Measurements from ENCODE around the gene PAK2. TPM values are rescaled to one million over a fixed set of nuclear protein-coding genes. Genes with fewer than 3 reads are reported as not detected.

PAK2 gene
- total and polyA plus RNA-seq, 9 of the 15 experiments (the other 6 are each of a cell fraction or from before 2014, with no cell fraction given), result 13.2 to 72.4 (median 35.7) TPM

DNA sequence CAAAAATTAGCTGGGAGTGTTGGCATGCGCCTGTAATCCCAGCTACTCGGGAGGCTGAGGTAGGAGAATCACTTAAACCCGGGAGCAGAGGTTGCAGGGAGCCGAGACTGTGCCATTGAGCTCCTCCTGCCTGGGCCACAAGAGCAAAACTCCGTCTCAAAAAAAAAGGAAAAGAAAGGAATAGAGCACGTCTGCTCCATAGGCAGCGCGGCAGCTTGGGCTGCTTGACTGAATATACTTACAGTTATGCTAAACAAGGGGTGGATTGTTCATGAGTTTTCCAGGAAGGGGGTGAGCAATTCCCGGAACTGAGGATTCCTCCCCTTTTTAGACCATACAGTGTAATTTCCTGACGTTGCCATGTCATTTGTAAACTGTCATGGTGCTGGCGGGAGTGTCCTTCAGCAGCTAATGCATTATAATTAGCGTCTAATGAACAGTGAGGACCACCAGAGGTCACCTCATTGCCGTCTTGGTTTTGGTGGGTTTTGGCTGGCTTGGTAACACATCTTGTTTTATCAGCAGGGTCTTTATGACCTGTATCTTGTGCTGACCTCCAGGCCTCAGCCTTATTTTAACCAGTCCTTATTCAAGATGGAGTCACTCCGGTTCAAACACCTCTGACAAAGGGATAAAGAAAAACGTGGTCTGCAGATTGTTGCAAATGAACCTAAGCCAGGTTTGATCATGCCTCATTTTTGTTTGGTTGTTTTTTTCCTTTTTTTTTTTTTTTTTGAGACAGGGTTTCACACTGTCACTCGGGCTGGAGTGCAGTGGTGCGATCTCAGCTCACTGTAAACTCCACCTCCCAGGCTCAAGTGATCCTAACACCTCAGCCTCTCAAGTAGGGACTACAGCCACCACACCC lies 103.1 kb downstream of the PAK2 start (continued):
- TF ChIP-seq, protein P1, sequence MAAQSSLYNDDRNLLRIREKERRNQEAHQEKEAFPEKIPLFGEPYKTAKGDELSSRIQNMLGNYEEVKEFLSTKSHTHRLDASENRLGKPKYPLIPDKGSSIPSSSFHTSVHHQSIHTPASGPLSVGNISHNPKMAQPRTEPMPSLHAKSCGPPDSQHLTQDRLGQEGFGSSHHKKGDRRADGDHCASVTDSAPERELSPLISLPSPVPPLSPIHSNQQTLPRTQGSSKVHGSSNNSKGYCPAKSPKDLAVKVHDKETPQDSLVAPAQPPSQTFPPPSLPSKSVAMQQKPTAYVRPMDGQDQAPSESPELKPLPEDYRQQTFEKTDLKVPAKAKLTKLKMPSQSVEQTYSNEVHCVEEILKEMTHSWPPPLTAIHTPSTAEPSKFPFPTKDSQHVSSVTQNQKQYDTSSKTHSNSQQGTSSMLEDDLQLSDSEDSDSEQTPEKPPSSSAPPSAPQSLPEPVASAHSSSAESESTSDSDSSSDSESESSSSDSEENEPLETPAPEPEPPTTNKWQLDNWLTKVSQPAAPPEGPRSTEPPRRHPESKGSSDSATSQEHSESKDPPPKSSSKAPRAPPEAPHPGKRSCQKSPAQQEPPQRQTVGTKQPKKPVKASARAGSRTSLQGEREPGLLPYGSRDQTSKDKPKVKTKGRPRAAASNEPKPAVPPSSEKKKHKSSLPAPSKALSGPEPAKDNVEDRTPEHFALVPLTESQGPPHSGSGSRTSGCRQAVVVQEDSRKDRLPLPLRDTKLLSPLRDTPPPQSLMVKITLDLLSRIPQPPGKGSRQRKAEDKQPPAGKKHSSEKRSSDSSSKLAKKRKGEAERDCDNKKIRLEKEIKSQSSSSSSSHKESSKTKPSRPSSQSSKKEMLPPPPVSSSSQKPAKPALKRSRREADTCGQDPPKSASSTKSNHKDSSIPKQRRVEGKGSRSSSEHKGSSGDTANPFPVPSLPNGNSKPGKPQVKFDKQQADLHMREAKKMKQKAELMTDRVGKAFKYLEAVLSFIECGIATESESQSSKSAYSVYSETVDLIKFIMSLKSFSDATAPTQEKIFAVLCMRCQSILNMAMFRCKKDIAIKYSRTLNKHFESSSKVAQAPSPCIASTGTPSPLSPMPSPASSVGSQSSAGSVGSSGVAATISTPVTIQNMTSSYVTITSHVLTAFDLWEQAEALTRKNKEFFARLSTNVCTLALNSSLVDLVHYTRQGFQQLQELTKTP (IDR thresholded peaks at IDR 0.05; ENCODE audit: low read depth in 1 of 2, partially characterized antibody in 2 of 2), result peak; percentile 41 to 76
- TF ChIP-seq SMARCB1 (IDR thresholded peaks at IDR 0.05; ENCODE audit: insufficient read length, low read depth) (no peak), MED1 (CRISPR knock-in tag; IDR thresholded peaks at IDR 0.05; ENCODE audit: borderline replicate concordance) (no peak), ZNF444 (CRISPR knock-in tag; IDR thresholded peaks at IDR 0.05) (peak; percentile 99), MIER1 (IDR thresholded peaks at IDR 0.05; ENCODE audit: low read depth) (no peak), ZNF124 (CRISPR knock-in tag; IDR thresholded peaks at IDR 0.05) (no peak), DPF2 (IDR thresholded peaks at IDR 0.05) (peak; percentile 67; the same call in 1 of the 2 replicates), ZNF507 (tag; conservative IDR thresholded peaks at IDR 0.05) (peak; percentile 86), CHD1 (IDR thresholded peaks at IDR 0.05; ENCODE audit: low read length) (no peak), RFX1 (IDR thresholded peaks at IDR 0.05) (peak; percentile 80), RAD51 (IDR thresholded peaks at IDR 0.05; ENCODE audit: borderline replicate concordance, low read depth) (no peak), HDAC8 (tag; IDR thresholded peaks at IDR 0.05) (peak; percentile 100), L3MBTL2 (IDR thresholded peaks at IDR 0.05) (peak; percentile 55), MYC (IDR thresholded peaks at IDR 0.05; ENCODE audit: low read depth, low read length) (peak; percentile 21; the same call in 1 of the 2 replicates), MYC (CRISPR knock-in tag; IDR thresholded peaks at IDR 0.05; ENCODE audit: borderline replicate concordance, low read depth) (peak; percentile 100), ZNF316 (IDR thresholded peaks at IDR 0.05) (peak; percentile 44), ZEB2 (IDR thresholded peaks at IDR 0.05) (0 out of 2 replicates have a peak, but pooled peaks have one; percentile 6), FOXJ3 (CRISPR knock-in tag; IDR thresholded peaks at IDR 0.05) (no peak), PCBP1 (IDR thresholded peaks at IDR 0.05; ENCODE audit: low read depth, low read length, poor library complexity, severe bottlenecking) (no peak)
- TF ChIP-seq, protein P2, sequence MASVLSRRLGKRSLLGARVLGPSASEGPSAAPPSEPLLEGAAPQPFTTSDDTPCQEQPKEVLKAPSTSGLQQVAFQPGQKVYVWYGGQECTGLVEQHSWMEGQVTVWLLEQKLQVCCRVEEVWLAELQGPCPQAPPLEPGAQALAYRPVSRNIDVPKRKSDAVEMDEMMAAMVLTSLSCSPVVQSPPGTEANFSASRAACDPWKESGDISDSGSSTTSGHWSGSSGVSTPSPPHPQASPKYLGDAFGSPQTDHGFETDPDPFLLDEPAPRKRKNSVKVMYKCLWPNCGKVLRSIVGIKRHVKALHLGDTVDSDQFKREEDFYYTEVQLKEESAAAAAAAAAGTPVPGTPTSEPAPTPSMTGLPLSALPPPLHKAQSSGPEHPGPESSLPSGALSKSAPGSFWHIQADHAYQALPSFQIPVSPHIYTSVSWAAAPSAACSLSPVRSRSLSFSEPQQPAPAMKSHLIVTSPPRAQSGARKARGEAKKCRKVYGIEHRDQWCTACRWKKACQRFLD (CRISPR knock-in tag; IDR thresholded peaks at IDR 0.05), result peak; percentile 100
- TF ChIP-seq, protein P3, sequence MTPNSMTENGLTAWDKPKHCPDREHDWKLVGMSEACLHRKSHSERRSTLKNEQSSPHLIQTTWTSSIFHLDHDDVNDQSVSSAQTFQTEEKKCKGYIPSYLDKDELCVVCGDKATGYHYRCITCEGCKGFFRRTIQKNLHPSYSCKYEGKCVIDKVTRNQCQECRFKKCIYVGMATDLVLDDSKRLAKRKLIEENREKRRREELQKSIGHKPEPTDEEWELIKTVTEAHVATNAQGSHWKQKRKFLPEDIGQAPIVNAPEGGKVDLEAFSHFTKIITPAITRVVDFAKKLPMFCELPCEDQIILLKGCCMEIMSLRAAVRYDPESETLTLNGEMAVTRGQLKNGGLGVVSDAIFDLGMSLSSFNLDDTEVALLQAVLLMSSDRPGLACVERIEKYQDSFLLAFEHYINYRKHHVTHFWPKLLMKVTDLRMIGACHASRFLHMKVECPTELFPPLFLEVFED (CRISPR knock-in tag; conservative IDR thresholded peaks at IDR 0.05), result peak; percentile 99
